Measurements from ENCODE around the gene GLRB.

GLRB gene

DNA sequence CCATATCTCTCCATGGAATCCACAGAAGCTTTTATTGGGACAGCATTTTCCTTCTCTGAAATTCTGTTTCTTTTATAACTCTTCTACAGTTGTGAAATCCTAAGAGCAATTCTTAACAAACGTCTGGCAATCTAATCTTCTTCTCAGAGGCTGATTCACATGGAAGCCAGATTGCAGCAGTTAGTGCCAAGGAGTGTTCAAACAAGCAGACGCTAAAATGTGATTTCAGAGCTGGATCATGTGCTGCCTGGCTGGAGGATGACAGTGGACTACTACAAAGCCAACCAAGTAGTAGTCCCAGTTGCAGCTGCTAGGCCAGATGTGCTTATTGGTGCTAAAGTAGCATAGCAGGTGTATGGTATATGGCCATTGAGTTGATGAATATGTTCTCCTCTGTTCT, 27.7 kb upstream of the GLRB start:
- TF ChIP-seq ZNF623 (tag by site-specific recombination; IDR thresholded peaks at IDR 0.05), result no peak
- TF ChIP-seq ZNF558 (tag by site-specific recombination; IDR thresholded peaks at IDR 0.05), result no peak
- TF ChIP-seq ZNF544 (tag by site-specific recombination; IDR thresholded peaks at IDR 0.05), result no peak
- Histone ChIP-seq H3K27ac (ENCODE audit: extremely low read depth, low read depth, low read length) (no peak overlapping the region), H3K9me3 (ENCODE audit: control insufficient read depth, insufficient read depth, low read depth, low read length) (no peaks in the 10 kb centered on the region), H3K4me1 (ENCODE audit: control insufficient read depth, insufficient read depth, low read length) (no peaks in the 10 kb centered on the region), H3K36me3 (ENCODE audit: control insufficient read depth in 2 of 2, insufficient read depth in 1 of 2, low read length in 2 of 2) (no peaks in the 10 kb centered on the region), H3K4me3 (ENCODE audit: low read depth, low read length) (no peak overlapping the region)
- CTCF ChIA-PET, result interaction anchor here (0.6 to 1.1 kb wide), 3 partner anchors 68 to 490 kb away, joined by 3 read pairs; no protein-coding TSS in a partner anchor
- POLR2A ChIA-PET, result no interaction called here

- Histone ChIP-seq H3K4me3 (ENCODE audit: low read depth, low read length) (no peak overlapping the region), H3K36me3 (ENCODE audit: control insufficient read depth in 2 of 2, insufficient read depth in 1 of 2, low read length in 2 of 2) (no peaks in the 10 kb centered on the region), H3K9me3 (ENCODE audit: control insufficient read depth, insufficient read depth, low read depth, low read length) (no peaks in the 10 kb centered on the region), H3K4me1 (ENCODE audit: control insufficient read depth, insufficient read depth, low read length) (no peaks in the 10 kb centered on the region), H3K27ac (ENCODE audit: extremely low read depth, low read depth, low read length) (no peak overlapping the region)
- no peak for TF ChIP-seq BCL11B (tag by site-specific recombination; IDR thresholded peaks at IDR 0.05; ENCODE audit: low read depth)
- POLR2A ChIA-PET, result no interaction called here
- CTCF ChIA-PET, result interaction anchor here (0.5 kb wide), 1 partner anchor 930 kb away, joined by 3 read pairs; no protein-coding TSS in a partner anchor
These were observed 25.4 kb upstream of the GLRB start for GRCh38 chr4:157050561-157050960.

GRCh38 chr4:157052429-157053040, 23.4 kb upstream of the GLRB start:
- Histone ChIP-seq H3K4me1 (ENCODE audit: control insufficient read depth, insufficient read depth, low read length) (no peaks in the 10 kb centered on the region), H3K9me3 (ENCODE audit: control insufficient read depth, insufficient read depth, low read depth, low read length) (no peaks in the 10 kb centered on the region), H3K4me3 (ENCODE audit: low read depth, low read length) (no peak overlapping the region), H3K27ac (ENCODE audit: extremely low read depth, low read depth, low read length) (no peak overlapping the region), H3K36me3 (ENCODE audit: control insufficient read depth in 2 of 2, insufficient read depth in 1 of 2, low read length in 2 of 2) (no peaks in the 10 kb centered on the region)
- ChIA-PET POLR2A (no interaction called here), CTCF (interaction anchor here (0.9 kb wide), 1 partner anchor 577 kb away, joined by 3 read pairs; no protein-coding TSS in a partner anchor)
- TF ChIP-seq, protein P1, sequence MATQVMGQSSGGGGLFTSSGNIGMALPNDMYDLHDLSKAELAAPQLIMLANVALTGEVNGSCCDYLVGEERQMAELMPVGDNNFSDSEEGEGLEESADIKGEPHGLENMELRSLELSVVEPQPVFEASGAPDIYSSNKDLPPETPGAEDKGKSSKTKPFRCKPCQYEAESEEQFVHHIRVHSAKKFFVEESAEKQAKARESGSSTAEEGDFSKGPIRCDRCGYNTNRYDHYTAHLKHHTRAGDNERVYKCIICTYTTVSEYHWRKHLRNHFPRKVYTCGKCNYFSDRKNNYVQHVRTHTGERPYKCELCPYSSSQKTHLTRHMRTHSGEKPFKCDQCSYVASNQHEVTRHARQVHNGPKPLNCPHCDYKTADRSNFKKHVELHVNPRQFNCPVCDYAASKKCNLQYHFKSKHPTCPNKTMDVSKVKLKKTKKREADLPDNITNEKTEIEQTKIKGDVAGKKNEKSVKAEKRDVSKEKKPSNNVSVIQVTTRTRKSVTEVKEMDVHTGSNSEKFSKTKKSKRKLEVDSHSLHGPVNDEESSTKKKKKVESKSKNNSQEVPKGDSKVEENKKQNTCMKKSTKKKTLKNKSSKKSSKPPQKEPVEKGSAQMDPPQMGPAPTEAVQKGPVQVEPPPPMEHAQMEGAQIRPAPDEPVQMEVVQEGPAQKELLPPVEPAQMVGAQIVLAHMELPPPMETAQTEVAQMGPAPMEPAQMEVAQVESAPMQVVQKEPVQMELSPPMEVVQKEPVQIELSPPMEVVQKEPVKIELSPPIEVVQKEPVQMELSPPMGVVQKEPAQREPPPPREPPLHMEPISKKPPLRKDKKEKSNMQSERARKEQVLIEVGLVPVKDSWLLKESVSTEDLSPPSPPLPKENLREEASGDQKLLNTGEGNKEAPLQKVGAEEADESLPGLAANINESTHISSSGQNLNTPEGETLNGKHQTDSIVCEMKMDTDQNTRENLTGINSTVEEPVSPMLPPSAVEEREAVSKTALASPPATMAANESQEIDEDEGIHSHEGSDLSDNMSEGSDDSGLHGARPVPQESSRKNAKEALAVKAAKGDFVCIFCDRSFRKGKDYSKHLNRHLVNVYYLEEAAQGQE (tag by site-specific recombination; IDR thresholded peaks at IDR 0.05), result no peak

- Histone ChIP-seq H3K27ac (ENCODE audit: extremely low read depth, low read depth, low read length) (no peak overlapping the region), H3K4me1 (ENCODE audit: control insufficient read depth, insufficient read depth, low read length) (no peaks in the 10 kb centered on the region), H3K4me3 (ENCODE audit: low read depth, low read length) (no peak overlapping the region), H3K9me3 (ENCODE audit: control insufficient read depth, insufficient read depth, low read depth, low read length) (no peaks in the 10 kb centered on the region), H3K36me3 (ENCODE audit: control insufficient read depth in 2 of 2, insufficient read depth in 1 of 2, low read length in 2 of 2) (no peaks in the 10 kb centered on the region)
- ChIA-PET CTCF (interaction anchor here (0.6 kb wide), 2 partner anchors 12 to 520 kb away, joined by 3 to 4 read pairs; no protein-coding TSS in a partner anchor), POLR2A (no interaction called here)
- no peak for TF ChIP-seq KLF9 (tag by site-specific recombination; IDR thresholded peaks at IDR 0.05; ENCODE audit: low read depth)
- TF ChIP-seq, protein P2, sequence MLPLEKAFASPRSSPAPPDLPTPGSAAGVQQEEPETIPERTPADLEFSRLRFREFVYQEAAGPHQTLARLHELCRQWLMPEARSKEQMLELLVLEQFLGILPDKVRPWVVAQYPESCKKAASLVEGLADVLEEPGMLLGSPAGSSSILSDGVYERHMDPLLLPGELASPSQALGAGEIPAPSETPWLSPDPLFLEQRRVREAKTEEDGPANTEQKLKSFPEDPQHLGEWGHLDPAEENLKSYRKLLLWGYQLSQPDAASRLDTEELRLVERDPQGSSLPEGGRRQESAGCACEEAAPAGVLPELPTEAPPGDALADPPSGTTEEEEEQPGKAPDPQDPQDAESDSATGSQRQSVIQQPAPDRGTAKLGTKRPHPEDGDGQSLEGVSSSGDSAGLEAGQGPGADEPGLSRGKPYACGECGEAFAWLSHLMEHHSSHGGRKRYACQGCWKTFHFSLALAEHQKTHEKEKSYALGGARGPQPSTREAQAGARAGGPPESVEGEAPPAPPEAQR (tag by site-specific recombination; IDR thresholded peaks at IDR 0.05), result no peak
- no peak for TF ChIP-seq ZNF214 (tag by site-specific recombination; IDR thresholded peaks at IDR 0.05; ENCODE audit: borderline replicate concordance)
- no peak for TF ChIP-seq RBAK (tag by site-specific recombination; IDR thresholded peaks at IDR 0.05)
- no peak for TF ChIP-seq KLF8 (tag by site-specific recombination; IDR thresholded peaks at IDR 0.05)
- TF ChIP-seq ZNF223 (tag by site-specific recombination; IDR thresholded peaks at IDR 0.05), result no peak
- no peak for TF ChIP-seq ZNF341 (tag by site-specific recombination; IDR thresholded peaks at IDR 0.05; ENCODE audit: low read depth)
- no peak for TF ChIP-seq ZNF785 (tag by site-specific recombination; IDR thresholded peaks at IDR 0.05)
- no peak for TF ChIP-seq ZNF670 (tag by site-specific recombination; IDR thresholded peaks at IDR 0.05; ENCODE audit: low read depth)
- no peak for TF ChIP-seq ZSCAN30 (tag by site-specific recombination; IDR thresholded peaks at IDR 0.05)
- TF ChIP-seq, protein P3, sequence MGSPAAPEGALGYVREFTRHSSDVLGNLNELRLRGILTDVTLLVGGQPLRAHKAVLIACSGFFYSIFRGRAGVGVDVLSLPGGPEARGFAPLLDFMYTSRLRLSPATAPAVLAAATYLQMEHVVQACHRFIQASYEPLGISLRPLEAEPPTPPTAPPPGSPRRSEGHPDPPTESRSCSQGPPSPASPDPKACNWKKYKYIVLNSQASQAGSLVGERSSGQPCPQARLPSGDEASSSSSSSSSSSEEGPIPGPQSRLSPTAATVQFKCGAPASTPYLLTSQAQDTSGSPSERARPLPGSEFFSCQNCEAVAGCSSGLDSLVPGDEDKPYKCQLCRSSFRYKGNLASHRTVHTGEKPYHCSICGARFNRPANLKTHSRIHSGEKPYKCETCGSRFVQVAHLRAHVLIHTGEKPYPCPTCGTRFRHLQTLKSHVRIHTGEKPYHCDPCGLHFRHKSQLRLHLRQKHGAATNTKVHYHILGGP (tag by site-specific recombination; IDR thresholded peaks at IDR 0.05), result no peak
- TF ChIP-seq ZNF140 (tag by site-specific recombination; IDR thresholded peaks at IDR 0.05), result no peak
- no peak for TF ChIP-seq ZBTB20 (tag by site-specific recombination; IDR thresholded peaks at IDR 0.05)
- TF ChIP-seq ZNF560 (tag by site-specific recombination; IDR thresholded peaks at IDR 0.05; ENCODE audit: borderline replicate concordance), result no peak
- no peak for TF ChIP-seq GFI1B (tag by site-specific recombination; IDR thresholded peaks at IDR 0.05)
- TF ChIP-seq ZSCAN23 (tag by site-specific recombination; IDR thresholded peaks at IDR 0.05), result no peak
- no peak for TF ChIP-seq ZNF654 (tag by site-specific recombination; IDR thresholded peaks at IDR 0.05; ENCODE audit: low read depth)
These were observed 18.7 kb upstream of the GLRB start for GRCh38 chr4:157057218-157057617.

Data from HEK293 (cell line).